ENCODE data around the gene RPA3. TPM values are rescaled to one million over a fixed set of nuclear protein-coding genes. Genes with fewer than 3 reads are reported as not detected.

Gene RPA3
- total and polyA plus RNA-seq, 2 donors (not counting 3 experiments of a cell fraction or from before 2014, with no cell fraction given): 15.6 to 34.4 TPM

DNA sequence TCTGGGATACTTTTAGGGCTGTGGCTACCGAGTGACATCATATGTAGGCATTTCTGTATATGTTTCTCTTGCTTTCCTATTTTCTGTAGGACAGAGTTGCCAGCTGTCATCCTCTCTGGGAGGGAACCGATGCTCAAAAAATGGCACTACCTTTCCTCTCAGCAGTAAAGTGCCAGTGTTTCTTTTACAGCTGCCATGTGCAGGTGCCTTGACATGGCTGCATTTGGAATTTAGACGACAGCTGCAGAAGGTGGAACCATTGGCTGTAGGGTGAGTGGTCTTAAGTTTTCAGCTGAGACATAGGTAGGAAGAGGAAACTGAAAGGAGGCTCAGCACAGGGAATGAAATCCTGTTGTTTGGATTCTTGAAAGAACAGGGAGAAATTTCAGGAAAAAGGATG lies 20.2 kb upstream of the RPA3 start:
- H3K9me3 ChIP-seq (replicated peaks; ENCODE audit: control insufficient read depth, insufficient read depth, low read length): no peaks in the 10 kb centered on the region
- H3K4me1 ChIP-seq (ENCODE audit: control insufficient read depth, extremely low read depth, insufficient read depth, low read length): peaks cover 3% of the 10 kb centered on the region
- intact Hi-C loops (cut with micrococcal nuclease) (no loop called here), dilution Hi-C loops (cut with MboI; ENCODE audit: extremely low pct_ligation_motif_present, low sequenced_read_pairs) (no loop called here)
- H3K4me3 ChIP-seq (replicated peaks in 1 of 3; ENCODE audit: insufficient read depth in 1 of 3, low read depth in 1 of 3, low read length in 3 of 3): no peak overlapping the region
- no peak for TF ChIP-seq MAX (IDR thresholded peaks at IDR 0.05; ENCODE audit: insufficient read depth, insufficient read length)
- no peak for FAIRE-seq
- H3K9me1 ChIP-seq (replicated peaks; ENCODE audit: control insufficient read depth, extremely low read depth, insufficient read depth, low read length): no peaks in the 10 kb centered on the region
- H3K27ac ChIP-seq (ENCODE audit: insufficient read depth, low read depth, low read length): no peak overlapping the region
- ChIA-PET CTCF (interaction anchor here (3.5 kb wide), 1 partner anchor 57 kb away, joined by 20 read pairs; no protein-coding TSS in a partner anchor), POLR2A (no interaction called here)
- H3K4me2 ChIP-seq (ENCODE audit: insufficient read depth, low read length): no peak overlapping the region
- no peaks in the 10 kb centered on the region for H3K36me3 ChIP-seq (ENCODE audit: control insufficient read depth in 2 of 2, extremely low read depth in 1 of 2, insufficient read depth in 2 of 2, low read length in 2 of 2)
- DNase-seq (ENCODE audit: low read depth, low spot score): no peak
- no TSS peak for BruUV-seq (replicated peaks)
- H2AFZ ChIP-seq (ENCODE audit: low read depth, low read length): no peak overlapping the region
- no peak overlapping the region for H3K9ac ChIP-seq (replicated peaks; ENCODE audit: extremely low read depth, insufficient read depth, low read length)
- H3K79me2 ChIP-seq (ENCODE audit: control insufficient read depth, insufficient read depth, low read length): no peaks in the 10 kb centered on the region
- no peaks in the 10 kb centered on the region for H3K27me3 ChIP-seq (ENCODE audit: control insufficient read depth in 2 of 2, insufficient read depth in 2 of 2, low read length in 2 of 2)
- H4K20me1 ChIP-seq (replicated peaks; ENCODE audit: control insufficient read depth, extremely low read depth, insufficient read depth, low read length): no peaks in the 10 kb centered on the region

DNA sequence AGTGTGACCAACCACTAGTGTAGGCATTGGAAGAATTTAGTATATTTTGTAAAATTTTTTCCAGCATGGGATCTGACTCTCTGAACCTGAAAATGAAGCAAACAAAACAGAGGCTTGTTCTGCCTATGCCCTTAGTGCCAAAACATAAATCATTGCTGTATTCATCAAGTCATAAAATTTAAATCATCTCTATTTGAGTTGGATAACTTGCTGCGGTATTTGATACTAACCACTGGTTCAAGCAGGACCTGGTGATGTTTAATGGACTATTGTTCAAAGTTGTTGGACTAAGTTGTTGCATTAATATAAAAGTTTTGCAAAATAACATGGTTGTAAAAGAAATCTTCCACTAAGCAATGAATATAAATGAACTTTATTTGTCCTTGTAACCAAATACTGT lies 19.8 kb upstream of the RPA3 start:
- CTCF ChIA-PET: interaction anchor here (3.5 kb wide), 1 partner anchor 57 kb away, joined by 20 read pairs; no protein-coding TSS in a partner anchor
- Histone ChIP-seq H3K4me3 (replicated peaks in 1 of 3; ENCODE audit: insufficient read depth in 1 of 3, low read depth in 1 of 3, low read length in 3 of 3) (no peak overlapping the region), H3K9me1 (replicated peaks; ENCODE audit: control insufficient read depth, extremely low read depth, insufficient read depth, low read length) (no peaks in the 10 kb centered on the region), H3K27ac (ENCODE audit: insufficient read depth, low read depth, low read length) (no peak overlapping the region), H2AFZ (ENCODE audit: low read depth, low read length) (no peak overlapping the region), H3K27me3 (ENCODE audit: control insufficient read depth in 2 of 2, insufficient read depth in 2 of 2, low read length in 2 of 2) (no peaks in the 10 kb centered on the region), H3K79me2 (ENCODE audit: control insufficient read depth, insufficient read depth, low read length) (no peaks in the 10 kb centered on the region), H3K4me1 (ENCODE audit: control insufficient read depth, extremely low read depth, insufficient read depth, low read length) (peaks cover 3% of the 10 kb centered on the region), H3K9ac (replicated peaks; ENCODE audit: extremely low read depth, insufficient read depth, low read length) (no peak overlapping the region), H3K9me3 (replicated peaks; ENCODE audit: control insufficient read depth, insufficient read depth, low read length) (no peaks in the 10 kb centered on the region), H3K4me2 (ENCODE audit: insufficient read depth, low read length) (no peak overlapping the region), H3K36me3 (ENCODE audit: control insufficient read depth in 2 of 2, extremely low read depth in 1 of 2, insufficient read depth in 2 of 2, low read length in 2 of 2) (no peaks in the 10 kb centered on the region), H4K20me1 (replicated peaks; ENCODE audit: control insufficient read depth, extremely low read depth, insufficient read depth, low read length) (no peaks in the 10 kb centered on the region)
- dilution Hi-C loops (cut with MboI; ENCODE audit: extremely low pct_ligation_motif_present, low sequenced_read_pairs) (no loop called here), intact Hi-C loops (cut with micrococcal nuclease) (no loop called here)
- POLR2A ChIA-PET: no interaction called here
- no peak for TF ChIP-seq FOS (IDR thresholded peaks at IDR 0.05; ENCODE audit: borderline replicate concordance, insufficient read depth, low read length)
- no peak for TF ChIP-seq MYC (IDR thresholded peaks at IDR 0.05; ENCODE audit: low read depth, low read length)
- TF ChIP-seq CTCF (IDR thresholded peaks at IDR 0.05; ENCODE audit: extremely low read depth in 1 of 2, insufficient read depth in 1 of 2, low read depth in 1 of 2, low read length in 2 of 2): no peak
- no peak for TF ChIP-seq JUN (IDR thresholded peaks at IDR 0.05; ENCODE audit: borderline replicate concordance, insufficient read depth, insufficient read length, low read depth)
- TF ChIP-seq GATA2 (IDR thresholded peaks at IDR 0.05; ENCODE audit: insufficient read depth, insufficient read length, low read depth, low read length): no peak
- no peak for TF ChIP-seq POLR2A (IDR thresholded peaks at IDR 0.05; ENCODE audit: low read depth, low read length)
- TF ChIP-seq EZH2 (IDR thresholded peaks at IDR 0.05; ENCODE audit: borderline replicate concordance, low read depth, low read length, severe bottlenecking): no peak
- TF ChIP-seq POLR2AphosphoS5 (IDR thresholded peaks at IDR 0.05; ENCODE audit: insufficient read depth, low read depth, low read length): no peak
- no peak for TF ChIP-seq MAX (IDR thresholded peaks at IDR 0.05; ENCODE audit: insufficient read depth, insufficient read length)
- FAIRE-seq (no peak), DNase-seq (ENCODE audit: low read depth, low spot score) (no peak)
- BruUV-seq (replicated peaks): no TSS peak
